ENCODE data around the gene XRCC3.
A peak's percentile ranks its signal among the peaks of the same experiment; 100 is the strongest.
"Not testable (repeated sequence)": the region's sequence is repeated elsewhere in the genome, so short reads cannot be mapped to it uniquely, and the experiment has no call there.

Gene XRCC3

GRCh38 chr14:103667671-103668070, 47.6 kb downstream of the XRCC3 start:
- DNase-seq (ENCODE audit: low spot score) = no peak

- no peak for DNase-seq (ENCODE audit: low spot score)
Observed at GRCh38 chr14:103663506-103663905, 51.7 kb downstream of the XRCC3 start.

GRCh38 chr14:103662591-103662990, 52.7 kb downstream of the XRCC3 start:
- DNase-seq (ENCODE audit: low spot score) = no peak

- no peak for DNase-seq (ENCODE audit: low spot score)
Observed at GRCh38 chr14:103662029-103662428, 53.2 kb downstream of the XRCC3 start.

GRCh38 chr14:103659631-103660030, 55.6 kb downstream of the XRCC3 start:
- no peak for DNase-seq (ENCODE audit: low spot score)

GRCh38 chr14:103657471-103657870, 57.8 kb downstream of the XRCC3 start:
- DNase-seq (ENCODE audit: low spot score) = no peak

- no peak for DNase-seq (ENCODE audit: low spot score)
Observed at GRCh38 chr14:103656756-103657133, 58.5 kb downstream of the XRCC3 start.

GRCh38 chr14:103656031-103656755, 59.1 kb downstream of the XRCC3 start:
- no peak for DNase-seq (ENCODE audit: low spot score)

GRCh38 chr14:103654619-103655018, 60.6 kb downstream of the XRCC3 start:
- DNase-seq (ENCODE audit: low spot score) = no peak

GRCh38 chr14:103653805-103654204, 61.4 kb downstream of the XRCC3 start:
- DNase-seq (ENCODE audit: low spot score) = no peak

GRCh38 chr14:103653336-103653735, 61.9 kb downstream of the XRCC3 start:
- not testable (repeated sequence) for DNase-seq (ENCODE audit: low spot score)

GRCh38 chr14:103652806-103653205, 62.4 kb downstream of the XRCC3 start:
- no peak for DNase-seq (ENCODE audit: low spot score)

GRCh38 chr14:103651585-103651984, 63.7 kb downstream of the XRCC3 start:
- peak; percentile 46 for DNase-seq (ENCODE audit: low spot score)

- no peak for DNase-seq (ENCODE audit: low spot score)
Observed at GRCh38 chr14:103650213-103650612, 65.0 kb downstream of the XRCC3 start.

GRCh38 chr14:103649001-103649400, 66.2 kb downstream of the XRCC3 start:
- no peak for DNase-seq (ENCODE audit: low spot score)

All from D341Med (cell line).